ENCODE results near the gene ADAMTS17.

GRCh38 chr15:100109486-100110035, 232.2 kb downstream of the ADAMTS17 start:
- TF ChIP-seq CTCF (IDR thresholded peaks at IDR 0.05; ENCODE audit: low read depth, low read length, poor library complexity, severe bottlenecking) (no peak), EZH2phosphoT487 (IDR thresholded peaks at IDR 0.05; ENCODE audit: borderline replicate concordance, low read length) (no peak)

Data from DOHH2 (cell line).